HCT116 (cell line): ENCODE results near the gene IGSF5. TPM values are rescaled to one million over a fixed set of nuclear protein-coding genes. Genes with fewer than 3 reads are reported as not detected.

Experiments used
- ATAC-seq: fragments of 200-7000 bp; cut with Tn5 transposase; 2 replicates; pipeline ENCODE4 v1.9.1; 2020; ENCODE audit warnings: mild to moderate bottlenecking, moderate library complexity
- BruUV-seq: library from RNA; stranded (reverse); fragments of 400-500 nt; replicated peaks from 2 replicates; lab custom pipeline; 2021; lab: Mats Ljungman, UMichigan
- CTCF ChIA-PET: fragments of 300-600 bp; sonication (Branson Sonifier 250); formaldehyde crosslinking; loops from one replicate; lab custom pipeline; 2021; ENCODE audit warnings: antibody characterized with exemption; lab: Charles Lee
- POLR2A ChIA-PET: fragments of 300-600, 350-600 bp; sonication (Branson Sonifier 250); formaldehyde crosslinking; loops from one replicate; lab custom pipeline; 2021; ENCODE audit warnings: antibody characterized with exemption; lab: Charles Lee
- RAD21 ChIA-PET, 2 experiments: fragments of 300-600 bp; sonication (Branson Sonifier 250); formaldehyde crosslinking; loops; one replicate each; lab custom pipeline; 2023; ENCODE audit warnings: low total read pairs in 2 of 2; ENCODE audit not compliant: uncharacterized antibody in 2 of 2, unreplicated experiment in 2 of 2, low non-redundant PET in 1 of 2; lab: Charles Lee
- DNase-seq: peaks from one replicate; pipeline ENCODE4 v3.0.0-alpha.2; 2010; ENCODE audit warnings: low read depth, low spot score
- H2AFZ ChIP-seq: fragments of 200-600 bp; shearing (Covaris generic), sonication (generic); 2 replicates; pipeline ENCODE4 v1.6.1; 2017; ENCODE audit warnings: low read depth, mixed run types, mixed read lengths, antibody characterized with exemption, low read length; ENCODE audit not compliant: poor library complexity, severe bottlenecking
- H3K27ac ChIP-seq: 2 replicates; pipeline ENCODE4 v1.5.1; 2012; ENCODE audit warnings: low read depth, low read length
- H3K27me3 ChIP-seq: fragments of 200-600 bp; sonication (generic); 2 replicates; pipeline ENCODE4 v1.6.1; 2016; ENCODE audit warnings: mixed run types, low read length, mixed read lengths; ENCODE audit not compliant: insufficient read depth
- H3K36me3 ChIP-seq, 2 experiments: fragments of 200-500 bp in 1 of 2; fragments of 200-600 bp in 1 of 2; sonication (Bioruptor generic) in 1 of 2; sonication (generic) in 1 of 2; 2 replicates each; pipeline versions ENCODE4 v1.5.1 to v1.6.1; 2014 to 2016; ENCODE audit warnings: low read length in 2 of 2, inconsistent platforms in 1 of 2, mixed read lengths in 1 of 2, mixed run types in 1 of 2; ENCODE audit not compliant: insufficient read depth in 2 of 2, control insufficient read depth in 1 of 2
- H3K4me1 ChIP-seq, 2 experiments: fragments of 200-600 bp in 1 of 2; sonication (generic) in 1 of 2; 2 replicates each; pipeline versions ENCODE4 v1.5.1 to v1.6.1; 2012 to 2017; ENCODE audit warnings: low read length in 2 of 2, inconsistent platforms in 1 of 2, mild to moderate bottlenecking in 1 of 2, mixed read lengths in 1 of 2, mixed run types in 1 of 2, moderate library complexity in 1 of 2; ENCODE audit not compliant: insufficient read depth in 2 of 2, control insufficient read depth in 1 of 2
- H3K4me2 ChIP-seq: fragments of 200-600 bp; sonication (generic); 2 replicates; pipeline ENCODE4 v1.6.1; 2017; ENCODE audit warnings: mixed run types, low read length, mixed read lengths
- H3K4me3 ChIP-seq, 2 experiments: fragments of 200-600 bp in 1 of 2; sonication (generic) in 1 of 2; replicated peaks in 1 of 2; 2 replicates each; pipeline ENCODE4 v1.5.1; 2011 to 2016; ENCODE audit warnings: low read length in 2 of 2, control low read depth in 1 of 2, low read depth in 1 of 2, mild to moderate bottlenecking in 1 of 2, mixed read lengths in 1 of 2, mixed run types in 1 of 2
- H3K79me2 ChIP-seq: fragments of 200-600 bp; sonication (generic); 2 replicates; pipeline ENCODE4 v1.6.1; 2017; ENCODE audit warnings: mild to moderate bottlenecking, mixed run types, low read length, moderate library complexity, mixed read lengths; ENCODE audit not compliant: insufficient read depth
- H3K9ac ChIP-seq: fragments of 200-600 bp; sonication (generic); 2 replicates; pipeline ENCODE4 v1.6.1; 2016; ENCODE audit warnings: low read length, mixed read lengths
- H3K9me2 ChIP-seq: fragments of 200-600 bp; sonication (generic), shearing (Covaris generic); 2 replicates; pipeline ENCODE4 v1.6.1; 2017; ENCODE audit warnings: mixed run types, mild to moderate bottlenecking, moderate library complexity; ENCODE audit not compliant: insufficient read depth
- H3K9me3 ChIP-seq, 2 experiments: fragments of 200-500 bp in 1 of 2; fragments of 200-600 bp in 1 of 2; sonication (Bioruptor generic) in 1 of 2; sonication (generic) in 1 of 2; 2 replicates each; pipeline ENCODE4 v1.6.1; 2014 to 2017; ENCODE audit warnings: low read length in 2 of 2, mixed read lengths in 2 of 2, inconsistent platforms in 1 of 2, low read depth in 1 of 2, mild to moderate bottlenecking in 1 of 2, mixed run types in 1 of 2, moderate library complexity in 1 of 2; ENCODE audit not compliant: control insufficient read depth in 1 of 2, insufficient read depth in 1 of 2
- H4K20me1 ChIP-seq: fragments of 200-600 bp; sonication (generic), shearing (Covaris generic); 2 replicates; pipeline ENCODE4 v1.6.1; 2017; ENCODE audit warnings: mixed run types, mild to moderate bottlenecking, moderate library complexity; ENCODE audit not compliant: insufficient read depth
- CBX3 ChIP-seq: IDR thresholded peaks from 2 replicates; pipeline ENCODE4 v1.6.1; 2012; ENCODE audit warnings: low read depth
- ELF1 ChIP-seq: IDR thresholded peaks from 2 replicates; pipeline ENCODE4 v1.6.1; 2012; ENCODE audit warnings: low read depth, borderline replicate concordance
- EZH2 ChIP-seq: fragments of 200-600 bp; sonication (generic); IDR thresholded peaks from 2 replicates; pipeline ENCODE4 v1.6.1; 2017; ENCODE audit warnings: antibody characterized with exemption, mixed run types
- EZH2phosphoT487 ChIP-seq: fragments of 200-600 bp; IDR thresholded peaks from 2 replicates; pipeline ENCODE4 v1.6.1; 2018; ENCODE audit warnings: antibody characterized with exemption, borderline replicate concordance
- FOSL1 ChIP-seq: IDR thresholded peaks from 2 replicates; pipeline ENCODE4 v1.6.1; 2012; ENCODE audit warnings: low read depth
- JUND ChIP-seq: IDR thresholded peaks from 2 replicates; pipeline ENCODE4 v1.6.1; 2012
- POLR2A ChIP-seq: IDR thresholded peaks from 2 replicates; pipeline ENCODE4 v1.7.0; 2011; ENCODE audit warnings: borderline replicate concordance; ENCODE audit not compliant: insufficient read depth, insufficient read length; ENCODE audit errors: extremely low read depth
- SIN3A ChIP-seq: IDR thresholded peaks from 2 replicates; pipeline ENCODE4 v1.6.1; 2012; ENCODE audit warnings: low read depth
- TCF7L2 ChIP-seq: IDR thresholded peaks from 2 replicates; pipeline ENCODE4 v1.7.0; 2011; ENCODE audit warnings: borderline replicate concordance, inconsistent platforms; ENCODE audit not compliant: insufficient read depth, insufficient read length; ENCODE audit errors: extremely low read depth
- ZBTB33 ChIP-seq: IDR thresholded peaks from 2 replicates; pipeline ENCODE4 v1.6.1; 2011; ENCODE audit warnings: mild to moderate bottlenecking, low read length, moderate library complexity; ENCODE audit not compliant: insufficient replicate concordance; ENCODE audit errors: extremely low read depth
- intact Hi-C: fragments of 100-400 bp; cut with micrococcal nuclease; formaldehyde crosslinking; loops from 2 replicates; pipeline ENCODE4 v1.10.0; 2022
- total RNA-seq: library from RNA; stranded (reverse); gene quantifications from one replicate; pipeline ENCODE4 v1.2.1, GENCODE V29; 2021; ENCODE audit not compliant: unreplicated experiment

IGSF5 gene
- total RNA-seq, 1 experiment from 2014 or later, result not detected

GRCh38 chr21:39736716-39737115 is 8.3 kb upstream of the IGSF5 start:
- ATAC-seq, result no peak
- ChIA-PET RAD21 (no interaction called here), CTCF (no interaction called here), POLR2A (no interaction called here)
- no TSS peak for BruUV-seq
- Histone ChIP-seq H3K4me1 (no peaks in the 10 kb centered on the region), H2AFZ (no peak overlapping the region), H3K36me3 (no peaks in the 10 kb centered on the region), H3K9me2 (no peaks in the 10 kb centered on the region), H3K79me2 (no peaks in the 10 kb centered on the region), H3K4me3 (no peak overlapping the region), H3K27ac (no peak overlapping the region), H3K9ac (no peak overlapping the region), H3K27me3 (no peaks in the 10 kb centered on the region), H3K4me2 (no peak overlapping the region)
- no peak for DNase-seq
- TF ChIP-seq SIN3A, result no peak
- no peak for TF ChIP-seq EZH2
- no peak for TF ChIP-seq ELF1
- TF ChIP-seq POLR2A, result no peak
- TF ChIP-seq EZH2phosphoT487, result no peak
- TF ChIP-seq JUND, result no peak
- no peak for TF ChIP-seq TCF7L2
- TF ChIP-seq ZBTB33, result no peak
- TF ChIP-seq CBX3, result no peak
- no peak for TF ChIP-seq FOSL1
- TF ChIP-seq, all 23 proteins: peak for 0
- intact Hi-C loops, result no loop called here
- Histone ChIP-seq H4K20me1 (no peaks in the 10 kb centered on the region), H3K9me3 (no peaks in the 10 kb centered on the region)
